IMR-90 (cell line): Measurements from ENCODE around the gene THOC3. TPM values are rescaled to one million over a fixed set of nuclear protein-coding genes. Genes with fewer than 3 reads are reported as not detected.

Experiments used
- ATAC-seq: fragments of 200-7000 bp; cut with Tn5 transposase; 2 replicates; pipeline ENCODE4 v1.9.1; 2020; ENCODE audit warnings: low read depth, mild to moderate bottlenecking, moderate library complexity
- BruUV-seq: library from RNA; stranded (reverse); fragments of 400-500 nt; replicated peaks from 2 replicates; lab custom pipeline; 2021; lab: Mats Ljungman, UMichigan
- CTCF ChIA-PET: fragments of 300-600 bp; formaldehyde crosslinking; extraction: SDS; loops from one replicate; lab custom pipeline; 2021; ENCODE audit warnings: antibody characterized with exemption; lab: Yijun Ruan, JAX
- POLR2A ChIA-PET: fragments of 300-600 bp; sonication (Branson Sonifier 250); formaldehyde crosslinking; loops from one replicate; lab custom pipeline; 2022; ENCODE audit warnings: antibody characterized with exemption; ENCODE audit not compliant: unreplicated experiment; lab: Charles Lee
- DNase-seq: peaks from one replicate; pipeline ENCODE4 v3.0.0; 2013
- H2AFZ ChIP-seq: replicated peaks from 2 replicates; pipeline ENCODE3; 2013; ENCODE audit warnings: low read length, mild to moderate bottlenecking; ENCODE audit not compliant: poor library complexity
- H2AK5ac ChIP-seq: 2 replicates; pipeline ENCODE4 v1.6.1; 2013; ENCODE audit warnings: low read depth, low read length, inconsistent platforms
- H2AK9ac ChIP-seq: replicated peaks from 2 replicates; pipeline ENCODE3; 2013; ENCODE audit warnings: mild to moderate bottlenecking, low read depth, low read length, moderate library complexity; ENCODE audit not compliant: poor library complexity
- H2BK120ac ChIP-seq: 2 replicates; pipeline ENCODE4 v1.6.1; 2013; ENCODE audit warnings: low read depth, low read length, inconsistent platforms
- H2BK15ac ChIP-seq: 3 replicates; pipeline ENCODE4 v1.6.1; 2013; ENCODE audit warnings: low read depth, low read length, inconsistent platforms
- H2BK20ac ChIP-seq: 2 replicates; pipeline ENCODE4 v1.6.1; 2013; ENCODE audit warnings: low read depth, mild to moderate bottlenecking, inconsistent platforms, low read length, moderate library complexity
- H2BK5ac ChIP-seq: 2 replicates; pipeline ENCODE4 v1.6.1; 2013; ENCODE audit warnings: mild to moderate bottlenecking, low read depth, low read length, inconsistent platforms; ENCODE audit not compliant: poor library complexity, severe bottlenecking
- H3K14ac ChIP-seq: replicated peaks from 2 replicates; pipeline ENCODE4 v1.6.1; 2013; ENCODE audit warnings: low read depth, low read length, inconsistent platforms
- H3K18ac ChIP-seq: 2 replicates; pipeline ENCODE4 v1.6.1; 2013; ENCODE audit warnings: low read depth, low read length, control low read depth
- H3K23ac ChIP-seq: 2 replicates; pipeline ENCODE4 v1.6.1; 2013; ENCODE audit warnings: low read depth, low read length, inconsistent platforms
- H3K27ac ChIP-seq: 2 replicates; pipeline ENCODE4 v1.5.1; 2013; ENCODE audit warnings: mild to moderate bottlenecking, control low read depth, low read length; ENCODE audit not compliant: insufficient read depth
- H3K27me3 ChIP-seq: 2 replicates; pipeline ENCODE4 v1.6.1; 2013; ENCODE audit warnings: low read length; ENCODE audit not compliant: control insufficient read depth, insufficient read depth
- H3K36me3 ChIP-seq: 2 replicates; pipeline ENCODE4 v1.6.1; 2013; ENCODE audit warnings: low read length, mixed read lengths; ENCODE audit not compliant: control insufficient read depth, insufficient read depth
- H3K4ac ChIP-seq: 2 replicates; pipeline ENCODE4 v1.6.1; 2013; ENCODE audit warnings: low read depth, low read length, inconsistent platforms
- H3K4me1 ChIP-seq: 2 replicates; pipeline ENCODE4 v1.6.1; 2013; ENCODE audit warnings: low read length, mixed read lengths; ENCODE audit not compliant: control insufficient read depth, insufficient read depth
- H3K4me2 ChIP-seq: 2 replicates; pipeline ENCODE4 v1.6.1; 2013; ENCODE audit warnings: low read depth, mild to moderate bottlenecking, control low read depth, low read length, moderate library complexity
- H3K4me3 ChIP-seq: 2 replicates; pipeline ENCODE4 v1.5.1; 2013; ENCODE audit warnings: low read depth, mild to moderate bottlenecking, control low read depth, low read length, moderate library complexity; ENCODE audit not compliant: insufficient read depth
- H3K56ac ChIP-seq: 2 replicates; pipeline ENCODE4 v1.6.1; 2013; ENCODE audit warnings: low read length, inconsistent platforms; ENCODE audit not compliant: insufficient read depth; ENCODE audit errors: extremely low read depth
- H3K79me1 ChIP-seq, 2 experiments: 2 replicates each; pipeline ENCODE4 v1.6.1; 2013; ENCODE audit warnings: low read length in 2 of 2, inconsistent platforms in 1 of 2, low read depth in 1 of 2
- H3K9ac ChIP-seq: 2 replicates; pipeline ENCODE4 v1.6.1; 2013; ENCODE audit warnings: low read depth, low read length, control low read depth
- H3K9me1 ChIP-seq: 2 replicates; pipeline ENCODE4 v1.6.1; 2013; ENCODE audit warnings: low read length, inconsistent platforms; ENCODE audit not compliant: insufficient read depth
- H3K9me3 ChIP-seq: 2 replicates; pipeline ENCODE4 v1.6.1; 2013; ENCODE audit warnings: low read length; ENCODE audit not compliant: control insufficient read depth, insufficient read depth
- H4K20me1 ChIP-seq: 2 replicates; pipeline ENCODE4 v1.6.1; 2013; ENCODE audit warnings: low read length, inconsistent platforms; ENCODE audit not compliant: insufficient read depth
- H4K5ac ChIP-seq: 2 replicates; pipeline ENCODE4 v1.6.1; 2013; ENCODE audit warnings: mild to moderate bottlenecking, low read depth, low read length, control low read depth
- H4K8ac ChIP-seq, 2 experiments: 2 replicates each; pipeline ENCODE4 v1.6.1; 2013; ENCODE audit warnings: low read depth in 2 of 2, low read length in 2 of 2, control low read depth in 1 of 2, inconsistent platforms in 1 of 2
- H4K91ac ChIP-seq: 2 replicates; pipeline ENCODE4 v1.6.1; 2013; ENCODE audit warnings: low read depth, low read length, inconsistent platforms; ENCODE audit not compliant: insufficient read depth
- BHLHE40 ChIP-seq: fragments of 150-350 bp; IDR thresholded peaks from 2 replicates; pipeline ENCODE4 v1.6.1; 2016; ENCODE audit warnings: mild to moderate bottlenecking, low read depth, low read length
- CEBPB ChIP-seq: IDR thresholded peaks from 2 replicates; pipeline ENCODE4 v1.6.1; 2012; ENCODE audit warnings: low read depth, low read length, improper control_type of control experiment
- CHD1 ChIP-seq: IDR thresholded peaks from 2 replicates; pipeline ENCODE4 v1.6.1; 2012; ENCODE audit warnings: low read depth, low read length, improper control_type of control experiment
- ELK1 ChIP-seq: fragments of 150-350 bp; IDR thresholded peaks from 2 replicates; pipeline ENCODE4 v1.6.1; 2016; ENCODE audit warnings: low read depth, mild to moderate bottlenecking, low read length, moderate library complexity, borderline replicate concordance
- MAFK ChIP-seq: IDR thresholded peaks from 2 replicates; pipeline ENCODE4 v1.6.1; 2012; ENCODE audit warnings: low read depth, low read length, improper control_type of control experiment
- MAZ ChIP-seq: IDR thresholded peaks from 2 replicates; pipeline ENCODE4 v1.6.1; 2012; ENCODE audit warnings: low read depth, mild to moderate bottlenecking, low read length, improper control_type of control experiment, moderate library complexity, borderline replicate concordance
- MXI1 ChIP-seq: IDR thresholded peaks from 2 replicates; pipeline ENCODE4 v1.6.1; 2012; ENCODE audit warnings: low read depth, mild to moderate bottlenecking, low read length, moderate library complexity, borderline replicate concordance
- NFE2L2 ChIP-seq: fragments of 150-350 bp; IDR thresholded peaks from 2 replicates; pipeline ENCODE4 v1.6.1; 2016; ENCODE audit warnings: low read depth, mild to moderate bottlenecking, low read length
- POLR2A ChIP-seq: IDR thresholded peaks from 2 replicates; pipeline ENCODE4 v1.6.1; 2012; ENCODE audit warnings: mild to moderate bottlenecking, low read depth, low read length
- RAD21 ChIP-seq: IDR thresholded peaks from 2 replicates; pipeline ENCODE4 v1.6.1; 2012; ENCODE audit warnings: low read length, improper control_type of control experiment
- SMC3 ChIP-seq: fragments of 150-350 bp; IDR thresholded peaks from 2 replicates; pipeline ENCODE4 v1.6.1; 2016; ENCODE audit warnings: low read depth, mild to moderate bottlenecking, antibody characterized with exemption, low read length, moderate library complexity
- WGBS, 2 experiments: methylation state at CpG; one replicate each; pipeline versions ENCODE4 v1.1.5 to v1.1.7; 2013; ENCODE audit warnings: missing lambda C conversion rate in 2 of 2; ENCODE audit not compliant: insufficient read length in 1 of 2; ENCODE audit errors: extremely low coverage in 2 of 2; 5-methylcytosine and 5-hydroxymethylcytosine counted together
- dilution Hi-C: fragments of 300-500 bp; cut with HindIII; formaldehyde crosslinking; loops from one replicate; pipeline ENCODE4 v1.14.3; 2018; ENCODE audit warnings: low sequenced_read_pairs; ENCODE audit not compliant: unreplicated experiment
- in situ Hi-C: fragments of 300-500 bp; cut with MboI; formaldehyde crosslinking; loops from 3 replicates; pipeline ENCODE4 v1.14.3; 2019; ENCODE audit warnings: low sequenced_read_pairs, inconsistent platforms, mixed read lengths
- intact Hi-C: fragments of 100-400 bp; cut with micrococcal nuclease; formaldehyde crosslinking; loops from 2 replicates; pipeline ENCODE4 v1.10.0; 2022
- polyA plus RNA-seq, 3 experiments: library from polyadenylated mRNA; depleted of rRNA; stranded (reverse); fragments of >200 nt; gene quantifications; 2 replicates each; pipeline ENCODE4 v1.2.3, GENCODE V29; 2012; ENCODE audit warnings: low replicate concordance in 1 of 3
- total RNA-seq: library from RNA; depleted of rRNA; stranded (reverse); fragments of >200 nt; gene quantifications from 2 replicates; pipeline ENCODE4 v1.2.3, GENCODE V29; 2012
- TF ChIP-seq, protein P1 (sequence below): fragments of 150-350 bp; IDR thresholded peaks from 2 replicates; pipeline ENCODE4 v1.6.1; 2017; ENCODE audit warnings: mild to moderate bottlenecking, antibody characterized with exemption, low read length, low read depth

THOC3 gene
- total and polyA plus RNA-seq, 2 of the 4 experiments (the other 2 are of a cell fraction) = 87.9 to 114 TPM

GRCh38 chr5:175921061-175921730 is 46.9 kb downstream of the THOC3 start (continued):
- TF ChIP-seq RAD21 = no peak
- TF ChIP-seq ELK1 = no peak

GRCh38 chr5:175920231-175920811 is 47.8 kb downstream of the THOC3 start:
- Histone ChIP-seq H3K27me3 (no peaks in the 10 kb centered on the region), H3K9me1 (peaks cover 13% of the 10 kb centered on the region), H3K4me3 (no peak overlapping the region), H3K79me1 (peaks cover 0 to 9% of the 10 kb centered on the region in 2 experiments; a peak in 1 of 4 replicates), H4K8ac (peak overlapping the region; percentile 20 to 77), H2BK5ac (peak overlapping the region; percentile 54), H3K4me1 (peaks cover 19% of the 10 kb centered on the region), H2BK20ac (peak overlapping the region; percentile 96), H3K27ac (no peak overlapping the region), H3K18ac (peak overlapping the region; percentile 65; the same call in 1 of the 2 replicates), H2BK15ac (peak overlapping the region; percentile 22; the same call in 2 of the 3 replicates), H3K56ac (0 out of 2 replicates have a peak overlapping the region, but pooled peaks have one; percentile 22), H2AK9ac (no peak overlapping the region), H2BK120ac (peak overlapping the region; percentile 91), H3K9me3 (no peaks in the 10 kb centered on the region), H4K5ac (peak overlapping the region; percentile 47; the same call in 1 of the 2 replicates), H3K4me2 (no peak overlapping the region), H3K36me3 (no peaks in the 10 kb centered on the region), H3K9ac (0 out of 2 replicates have a peak overlapping the region, but pooled peaks have one; percentile 36), H4K91ac (peak overlapping the region; percentile 37), H4K20me1 (no peaks in the 10 kb centered on the region), H3K4ac (peak overlapping the region; percentile 84), H2AFZ (no peak overlapping the region), H3K14ac (peak overlapping the region; percentile 66), H3K23ac (peak overlapping the region; percentile 7; the same call in 1 of the 2 replicates), H2AK5ac (peak overlapping the region; percentile 78)
- WGBS, 2 experiments = 65% methylated on average over 3 of the region's 9 CpGs; no CpG with 5 or more reads in 1 of the 2 experiments
- intact Hi-C loops (no loop called here), dilution Hi-C loops (no loop called here), in situ Hi-C loops (no loop called here)
- ATAC-seq (no peak), DNase-seq (peak; percentile 76)
- CTCF ChIA-PET = interaction anchor here (0.7 kb wide), 1 partner anchor 173 kb away, joined by 4 read pairs; no protein-coding TSS in a partner anchor
- BruUV-seq = no TSS peak
- POLR2A ChIA-PET = no interaction called here
- no peak for TF ChIP-seq SMC3
- TF ChIP-seq MAZ = no peak
- no peak for TF ChIP-seq RAD21
- TF ChIP-seq ELK1 = no peak
- no peak for TF ChIP-seq CHD1
- no peak for TF ChIP-seq MAFK
- no peak for TF ChIP-seq NFE2L2
- TF ChIP-seq BHLHE40 = no peak
- TF ChIP-seq POLR2A = no peak
- TF ChIP-seq, protein P1, sequence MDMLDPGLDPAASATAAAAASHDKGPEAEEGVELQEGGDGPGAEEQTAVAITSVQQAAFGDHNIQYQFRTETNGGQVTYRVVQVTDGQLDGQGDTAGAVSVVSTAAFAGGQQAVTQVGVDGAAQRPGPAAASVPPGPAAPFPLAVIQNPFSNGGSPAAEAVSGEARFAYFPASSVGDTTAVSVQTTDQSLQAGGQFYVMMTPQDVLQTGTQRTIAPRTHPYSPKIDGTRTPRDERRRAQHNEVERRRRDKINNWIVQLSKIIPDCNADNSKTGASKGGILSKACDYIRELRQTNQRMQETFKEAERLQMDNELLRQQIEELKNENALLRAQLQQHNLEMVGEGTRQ = no peak
- no peak for TF ChIP-seq MXI1
- no peak for TF ChIP-seq CEBPB
